GM23338 (cell line): ENCODE measurements around the gene PNPLA7.

ENCODE experiments used
- CREB1 ChIP-seq: fragments of 250-450 bp; sonication (Bioruptor Pico); IDR thresholded peaks from 2 replicates; pipeline ENCODE4 v1.5.0; 2020; ENCODE audit warnings: low read depth, mild to moderate bottlenecking, moderate library complexity
- EZH2 ChIP-seq: fragments of 200-600 bp; sonication (generic); IDR thresholded peaks from one replicate; pipeline ENCODE4 v1.8.0; 2017; ENCODE audit warnings: antibody characterized with exemption, mild to moderate bottlenecking, low read depth; ENCODE audit not compliant: unreplicated experiment
- EZH2phosphoT487 ChIP-seq: fragments of 200-600 bp; sonication (generic); IDR thresholded peaks from one replicate; pipeline ENCODE4 v1.8.1; 2018; ENCODE audit warnings: antibody characterized with exemption; ENCODE audit not compliant: unreplicated experiment
- JUNB ChIP-seq: IDR thresholded peaks from one replicate; pipeline ENCODE4 v1.6.1; 2016; ENCODE audit warnings: antibody characterized with exemption; ENCODE audit not compliant: unreplicated experiment
- NANOG ChIP-seq: IDR thresholded peaks from 2 replicates; pipeline ENCODE4 v1.6.1; 2016; ENCODE audit warnings: antibody characterized with exemption, borderline replicate concordance
- POLR2AphosphoS5 ChIP-seq: IDR thresholded peaks from 2 replicates; pipeline ENCODE4 v1.6.1; 2016; ENCODE audit warnings: antibody characterized with exemption, low read depth
- STAT1 ChIP-seq: IDR thresholded peaks from one replicate; pipeline ENCODE4 v1.6.1; 2016; ENCODE audit warnings: antibody characterized with exemption; ENCODE audit not compliant: unreplicated experiment
- ZNF114 ChIP-seq: fragments of 250-450 bp; sonication (Bioruptor Pico); IDR thresholded peaks from 2 replicates; pipeline ENCODE4 v1.5.0; 2020; ENCODE audit warnings: mild to moderate bottlenecking, moderate library complexity
- ZNF331 ChIP-seq: fragments of 250-450 bp; sonication (Bioruptor Pico); IDR thresholded peaks from 2 replicates; pipeline ENCODE4 v1.5.0; 2020; ENCODE audit warnings: low read depth, mild to moderate bottlenecking, moderate library complexity
- TF ChIP-seq, protein P1 (sequence below), 2 experiments: fragments of 200-600 bp in 1 of 2; sonication (generic) in 1 of 2; conservative IDR thresholded peaks; 2 replicates each; pipeline versions ENCODE4 v1.5.1 to v1.6.1; 2016 to 2017; ENCODE audit warnings: antibody characterized with exemption in 2 of 2, low read depth in 2 of 2, mild to moderate bottlenecking in 2 of 2, moderate library complexity in 1 of 2
- TF ChIP-seq, protein P2 (sequence below): IDR thresholded peaks from one replicate; pipeline ENCODE4 v1.6.1; 2018; ENCODE audit warnings: antibody characterized with exemption; ENCODE audit not compliant: unreplicated experiment
- TF ChIP-seq, protein P3 (sequence below): IDR thresholded peaks from 2 replicates; pipeline ENCODE4 v1.6.1; 2016; ENCODE audit warnings: antibody characterized with exemption

DNA sequence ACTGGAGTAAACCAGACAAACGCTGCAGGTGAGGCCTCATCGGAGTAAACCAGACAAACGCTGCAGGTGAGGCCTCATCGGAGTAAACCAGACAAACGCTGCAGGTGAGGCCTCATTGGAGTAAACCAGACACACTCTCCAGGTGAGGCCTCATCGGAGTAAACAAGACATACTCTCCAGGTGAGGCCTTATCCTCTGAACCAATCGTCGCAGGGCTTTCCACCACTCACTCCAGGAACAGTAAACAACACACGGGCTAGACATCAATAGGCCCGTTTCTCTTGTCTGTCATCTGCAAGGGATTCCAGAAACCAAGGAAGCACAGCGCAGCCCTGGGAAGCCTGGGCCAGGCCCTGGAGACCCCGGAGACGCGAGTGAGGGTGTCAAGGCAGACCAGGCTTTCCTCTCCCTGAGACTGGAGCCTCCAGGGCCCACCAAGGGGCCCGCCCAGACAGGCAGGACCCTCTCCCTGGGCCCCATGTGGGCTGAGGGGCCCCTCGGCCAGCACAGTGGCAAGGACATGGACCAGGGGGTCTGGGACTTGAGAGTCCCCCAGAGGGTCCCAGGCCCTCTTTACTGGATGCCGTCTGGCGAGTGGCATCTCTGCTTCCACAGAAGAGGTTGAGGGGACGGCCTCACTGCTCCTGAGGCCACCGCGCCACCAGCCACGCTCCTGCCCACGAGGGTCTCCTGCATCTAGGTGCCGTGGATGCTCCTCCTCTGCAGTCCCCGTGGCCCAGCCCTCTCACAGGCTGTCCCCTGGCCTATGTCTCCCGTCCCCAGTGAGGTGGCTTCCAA lies 64.7 kb downstream of the PNPLA7 start:
- TF ChIP-seq, protein P1, sequence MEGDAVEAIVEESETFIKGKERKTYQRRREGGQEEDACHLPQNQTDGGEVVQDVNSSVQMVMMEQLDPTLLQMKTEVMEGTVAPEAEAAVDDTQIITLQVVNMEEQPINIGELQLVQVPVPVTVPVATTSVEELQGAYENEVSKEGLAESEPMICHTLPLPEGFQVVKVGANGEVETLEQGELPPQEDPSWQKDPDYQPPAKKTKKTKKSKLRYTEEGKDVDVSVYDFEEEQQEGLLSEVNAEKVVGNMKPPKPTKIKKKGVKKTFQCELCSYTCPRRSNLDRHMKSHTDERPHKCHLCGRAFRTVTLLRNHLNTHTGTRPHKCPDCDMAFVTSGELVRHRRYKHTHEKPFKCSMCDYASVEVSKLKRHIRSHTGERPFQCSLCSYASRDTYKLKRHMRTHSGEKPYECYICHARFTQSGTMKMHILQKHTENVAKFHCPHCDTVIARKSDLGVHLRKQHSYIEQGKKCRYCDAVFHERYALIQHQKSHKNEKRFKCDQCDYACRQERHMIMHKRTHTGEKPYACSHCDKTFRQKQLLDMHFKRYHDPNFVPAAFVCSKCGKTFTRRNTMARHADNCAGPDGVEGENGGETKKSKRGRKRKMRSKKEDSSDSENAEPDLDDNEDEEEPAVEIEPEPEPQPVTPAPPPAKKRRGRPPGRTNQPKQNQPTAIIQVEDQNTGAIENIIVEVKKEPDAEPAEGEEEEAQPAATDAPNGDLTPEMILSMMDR (conservative IDR thresholded peaks at IDR 0.05; ENCODE audit: low read depth in 2 of 2): no peak
- TF ChIP-seq EZH2phosphoT487 (no peak), JUNB (no peak), POLR2AphosphoS5 (no peak), EZH2 (no peak), CREB1 (CRISPR knock-in tag) (no peak), NANOG (no peak), ZNF114 (CRISPR knock-in tag) (no peak), STAT1 (no peak), ZNF331 (CRISPR knock-in tag) (no peak)
- TF ChIP-seq, protein P2, sequence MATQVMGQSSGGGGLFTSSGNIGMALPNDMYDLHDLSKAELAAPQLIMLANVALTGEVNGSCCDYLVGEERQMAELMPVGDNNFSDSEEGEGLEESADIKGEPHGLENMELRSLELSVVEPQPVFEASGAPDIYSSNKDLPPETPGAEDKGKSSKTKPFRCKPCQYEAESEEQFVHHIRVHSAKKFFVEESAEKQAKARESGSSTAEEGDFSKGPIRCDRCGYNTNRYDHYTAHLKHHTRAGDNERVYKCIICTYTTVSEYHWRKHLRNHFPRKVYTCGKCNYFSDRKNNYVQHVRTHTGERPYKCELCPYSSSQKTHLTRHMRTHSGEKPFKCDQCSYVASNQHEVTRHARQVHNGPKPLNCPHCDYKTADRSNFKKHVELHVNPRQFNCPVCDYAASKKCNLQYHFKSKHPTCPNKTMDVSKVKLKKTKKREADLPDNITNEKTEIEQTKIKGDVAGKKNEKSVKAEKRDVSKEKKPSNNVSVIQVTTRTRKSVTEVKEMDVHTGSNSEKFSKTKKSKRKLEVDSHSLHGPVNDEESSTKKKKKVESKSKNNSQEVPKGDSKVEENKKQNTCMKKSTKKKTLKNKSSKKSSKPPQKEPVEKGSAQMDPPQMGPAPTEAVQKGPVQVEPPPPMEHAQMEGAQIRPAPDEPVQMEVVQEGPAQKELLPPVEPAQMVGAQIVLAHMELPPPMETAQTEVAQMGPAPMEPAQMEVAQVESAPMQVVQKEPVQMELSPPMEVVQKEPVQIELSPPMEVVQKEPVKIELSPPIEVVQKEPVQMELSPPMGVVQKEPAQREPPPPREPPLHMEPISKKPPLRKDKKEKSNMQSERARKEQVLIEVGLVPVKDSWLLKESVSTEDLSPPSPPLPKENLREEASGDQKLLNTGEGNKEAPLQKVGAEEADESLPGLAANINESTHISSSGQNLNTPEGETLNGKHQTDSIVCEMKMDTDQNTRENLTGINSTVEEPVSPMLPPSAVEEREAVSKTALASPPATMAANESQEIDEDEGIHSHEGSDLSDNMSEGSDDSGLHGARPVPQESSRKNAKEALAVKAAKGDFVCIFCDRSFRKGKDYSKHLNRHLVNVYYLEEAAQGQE: no peak
- TF ChIP-seq, protein P3, sequence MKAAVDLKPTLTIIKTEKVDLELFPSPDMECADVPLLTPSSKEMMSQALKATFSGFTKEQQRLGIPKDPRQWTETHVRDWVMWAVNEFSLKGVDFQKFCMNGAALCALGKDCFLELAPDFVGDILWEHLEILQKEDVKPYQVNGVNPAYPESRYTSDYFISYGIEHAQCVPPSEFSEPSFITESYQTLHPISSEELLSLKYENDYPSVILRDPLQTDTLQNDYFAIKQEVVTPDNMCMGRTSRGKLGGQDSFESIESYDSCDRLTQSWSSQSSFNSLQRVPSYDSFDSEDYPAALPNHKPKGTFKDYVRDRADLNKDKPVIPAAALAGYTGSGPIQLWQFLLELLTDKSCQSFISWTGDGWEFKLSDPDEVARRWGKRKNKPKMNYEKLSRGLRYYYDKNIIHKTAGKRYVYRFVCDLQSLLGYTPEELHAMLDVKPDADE: no peak
